Esophagus muscularis mucosa (tissue), 4 donors: Measurements from ENCODE around the gene PRDM16. TPM values are rescaled to one million over a fixed set of nuclear protein-coding genes. Genes with fewer than 3 reads are reported as not detected.
"Not testable (repeated sequence)": the region's sequence is repeated elsewhere in the genome, so short reads cannot be mapped to it uniquely, and the experiment has no call there.

Experiments
- DNase-seq: peaks from one replicate; pipeline ENCODE4 v3.0.0-alpha.2; 2017; ENCODE audit errors: extremely low spot score
- H3K27ac ChIP-seq, 4 donors: fragments of 200-600 bp; sonication (generic); replicated peaks in 1 of 4; 1 replicate in 3 of 4; 2 replicates in 1 of 4; pipeline ENCODE4 v1.5.1; 2016 to 2019; ENCODE audit warnings: mild to moderate bottlenecking in 1 of 4
- H3K27me3 ChIP-seq, 4 donors: fragments of 200-600 bp; sonication (generic); one replicate each; pipeline versions ENCODE4 v1.5.1 to v1.6.0; 2016 to 2019
- H3K36me3 ChIP-seq, 4 donors: fragments of 200-600 bp; sonication (generic); one replicate each; pipeline ENCODE4 v1.5.1; 2016 to 2019
- H3K4me1 ChIP-seq, 4 donors: fragments of 200-600 bp; sonication (generic); one replicate each; pipeline ENCODE4 v1.5.1; 2016 to 2019
- H3K4me3 ChIP-seq, 4 donors: fragments of 200-600 bp; sonication (generic); 1 replicate in 2 of 4; 2 replicates in 2 of 4; pipeline ENCODE4 v1.5.1; 2016 to 2019; ENCODE audit warnings: mild to moderate bottlenecking in 4 of 4, moderate library complexity in 1 of 4
- H3K9me3 ChIP-seq, 4 donors: fragments of 200-600 bp; sonication (generic); 1 replicate in 3 of 4; 2 replicates in 1 of 4; pipeline ENCODE4 v1.5.1; 2016 to 2019
- EP300 ChIP-seq: sonication (generic); formaldehyde crosslinking; IDR thresholded peaks from one replicate; pipeline ENCODE4 v1.6.1; 2017; ENCODE audit warnings: antibody characterized with exemption
- POLR2A ChIP-seq: fragments of 450-650 bp; IDR thresholded peaks from one replicate; pipeline ENCODE4 v1.6.1; 2017; ENCODE audit warnings: antibody characterized with exemption, moderate library complexity, mild to moderate bottlenecking, low read depth
- POLR2AphosphoS5 ChIP-seq, 2 donors: sonication (generic); formaldehyde crosslinking; IDR thresholded peaks; one replicate each; pipeline ENCODE4 v1.6.1; 2017; ENCODE audit warnings: antibody characterized with exemption in 2 of 2
- WGBS: methylation state at CpG from one replicate; pipeline ENCODE4 v1.1.5; 2018; 5-methylcytosine and 5-hydroxymethylcytosine counted together
- intact Hi-C: fragments of 100-400 bp; cut with DNase I; formaldehyde crosslinking; loops from one replicate; pipeline ENCODE4 v1.15.1; 2023
- total RNA-seq, 4 donors: library from RNA; depleted of rRNA; stranded (reverse); fragments of >200 nt; gene quantifications; one replicate each; pipeline versions ENCODE4 v1.1.0 to v1.2.1, GENCODE V29; 2016
- TF ChIP-seq, protein P1 (sequence below), 3 experiments: fragments of 200-600 bp in 2 of 3; fragments of 450-650 bp in 1 of 3; sonication (generic) in 2 of 3; IDR thresholded peaks; one replicate each; pipeline ENCODE4 v1.5.1; 2017 to 2019; ENCODE audit warnings: antibody characterized with exemption in 3 of 3, mild to moderate bottlenecking in 2 of 3, moderate library complexity in 1 of 3

The PRDM16 gene
- total RNA-seq, 4 donors from 2014 or later: 1.2 to 4.4 (median 2.2) TPM

DNA sequence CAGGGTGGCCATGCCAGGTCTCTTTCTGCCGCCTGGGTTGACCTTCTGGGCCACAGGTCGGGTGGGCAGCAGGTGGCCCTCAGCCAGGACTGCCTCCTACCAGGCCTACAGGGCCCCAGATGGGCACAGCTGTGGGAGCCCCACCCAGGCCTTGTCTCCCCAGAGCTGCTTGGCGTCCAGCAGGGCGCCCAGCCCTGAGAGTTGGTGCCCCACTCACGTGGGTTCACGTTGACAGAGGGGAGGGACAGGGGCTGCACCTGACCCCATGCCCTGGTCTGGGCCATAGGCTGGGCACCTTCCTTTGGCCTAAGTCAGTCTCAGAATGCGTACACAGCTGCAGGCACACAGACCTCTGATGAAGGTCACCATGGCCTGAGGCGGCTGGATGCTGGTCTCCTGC is 16.7 kb downstream of the PRDM16 start:
- Histone ChIP-seq H3K4me3 (no peak overlapping the region), H3K27ac (no peak overlapping the region), H3K4me1 (peaks cover 0 to 7% (median 0%) of the 10 kb centered on the region in 4 donors), H3K27me3 (peaks cover 0 to 52% (median 0%) of the 10 kb centered on the region in 4 donors), H3K9me3 (no peaks in the 10 kb centered on the region), H3K36me3 (no peaks in the 10 kb centered on the region)
- intact Hi-C loops: no loop called here
- no peak for DNase-seq
- WGBS: 68% methylated on average over 2 of the region's 8 CpGs
- TF ChIP-seq, protein P1, sequence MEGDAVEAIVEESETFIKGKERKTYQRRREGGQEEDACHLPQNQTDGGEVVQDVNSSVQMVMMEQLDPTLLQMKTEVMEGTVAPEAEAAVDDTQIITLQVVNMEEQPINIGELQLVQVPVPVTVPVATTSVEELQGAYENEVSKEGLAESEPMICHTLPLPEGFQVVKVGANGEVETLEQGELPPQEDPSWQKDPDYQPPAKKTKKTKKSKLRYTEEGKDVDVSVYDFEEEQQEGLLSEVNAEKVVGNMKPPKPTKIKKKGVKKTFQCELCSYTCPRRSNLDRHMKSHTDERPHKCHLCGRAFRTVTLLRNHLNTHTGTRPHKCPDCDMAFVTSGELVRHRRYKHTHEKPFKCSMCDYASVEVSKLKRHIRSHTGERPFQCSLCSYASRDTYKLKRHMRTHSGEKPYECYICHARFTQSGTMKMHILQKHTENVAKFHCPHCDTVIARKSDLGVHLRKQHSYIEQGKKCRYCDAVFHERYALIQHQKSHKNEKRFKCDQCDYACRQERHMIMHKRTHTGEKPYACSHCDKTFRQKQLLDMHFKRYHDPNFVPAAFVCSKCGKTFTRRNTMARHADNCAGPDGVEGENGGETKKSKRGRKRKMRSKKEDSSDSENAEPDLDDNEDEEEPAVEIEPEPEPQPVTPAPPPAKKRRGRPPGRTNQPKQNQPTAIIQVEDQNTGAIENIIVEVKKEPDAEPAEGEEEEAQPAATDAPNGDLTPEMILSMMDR (IDR thresholded peaks at IDR 0.05): no peak
- TF ChIP-seq EP300 (no peak), POLR2AphosphoS5 (IDR thresholded peaks at IDR 0.05) (no peak), POLR2A (no peak)

DNA sequence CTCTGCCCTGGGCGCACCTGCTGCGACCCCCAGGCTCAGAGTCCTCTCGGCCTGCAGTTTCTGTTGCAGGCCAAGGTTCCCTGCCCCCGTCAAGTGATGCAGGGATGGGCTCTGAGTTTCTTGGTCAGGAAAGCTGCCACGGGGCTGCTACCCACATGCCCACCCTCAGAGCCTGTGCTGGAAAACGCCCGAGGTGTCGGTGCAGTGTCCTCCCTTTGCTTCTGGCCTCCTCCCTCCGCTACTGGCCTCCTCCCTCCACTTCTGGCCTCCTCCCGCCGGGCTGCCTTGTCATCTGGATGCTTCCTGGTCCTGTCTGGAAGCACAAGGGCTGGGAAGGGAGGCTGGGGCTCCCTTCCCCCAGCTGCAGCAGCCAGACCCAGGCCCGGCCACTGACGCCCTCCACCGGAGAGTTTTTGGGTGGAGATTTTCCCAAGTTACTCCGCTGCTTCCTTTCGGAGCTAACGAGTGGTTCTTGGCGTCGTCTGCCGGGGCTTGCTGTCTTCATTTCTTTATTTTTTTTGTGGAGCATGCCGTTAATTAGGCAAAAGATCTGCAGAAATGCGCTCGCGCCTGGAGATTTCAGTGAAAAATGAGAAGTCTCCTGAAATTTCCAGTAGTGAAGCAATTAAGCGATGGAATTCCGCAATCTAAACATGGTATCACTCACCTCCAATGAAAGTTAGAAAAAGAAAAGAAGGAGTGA is 17.4 kb downstream of the PRDM16 start:
- TF ChIP-seq, protein P1 (IDR thresholded peaks at IDR 0.05): no peak
- 88% methylated on average over 21 of the region's 26 CpGs for WGBS
- no peak overlapping the region for H3K27ac ChIP-seq
- no peak for DNase-seq
- H3K4me3 ChIP-seq: no peak overlapping the region
- no peaks in the 10 kb centered on the region for H3K9me3 ChIP-seq
- peaks cover 0 to 7% (median 0%) of the 10 kb centered on the region in 4 donors for H3K4me1 ChIP-seq
- no peaks in the 10 kb centered on the region for H3K36me3 ChIP-seq
- H3K27me3 ChIP-seq: peaks cover 0 to 52% (median 0%) of the 10 kb centered on the region in 4 donors
- intact Hi-C loops: no loop called here

DNA sequence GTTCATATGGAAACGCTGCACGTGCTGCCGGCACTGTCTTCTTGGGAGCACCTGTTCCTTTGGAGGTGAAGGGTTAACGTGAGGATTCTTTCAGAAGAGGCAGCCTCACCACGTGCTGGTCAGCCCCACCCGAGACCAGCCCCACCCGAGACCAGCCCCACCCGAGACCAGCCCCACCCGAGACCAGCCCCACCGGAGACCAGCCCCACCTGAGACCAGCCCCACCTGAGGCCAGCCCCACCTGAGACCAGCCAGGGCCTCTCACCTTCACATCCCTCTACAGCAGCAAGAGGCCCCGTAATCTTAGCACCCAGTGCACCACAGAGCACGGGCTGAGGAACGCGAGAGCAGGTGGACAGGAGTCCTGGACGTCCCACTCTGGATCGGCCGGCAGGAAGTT is 18.0 kb downstream of the PRDM16 start:
- no peak overlapping the region for H3K27ac ChIP-seq
- TF ChIP-seq, protein P1 (IDR thresholded peaks at IDR 0.05): no peak
- no peak for TF ChIP-seq EP300
- TF ChIP-seq POLR2A: no peak
- no peak for TF ChIP-seq POLR2AphosphoS5 (IDR thresholded peaks at IDR 0.05)
- no peaks in the 10 kb centered on the region for H3K9me3 ChIP-seq
- H3K27me3 ChIP-seq: peaks cover 0 to 50% (median 0%) of the 10 kb centered on the region in 4 donors
- H3K4me1 ChIP-seq: peaks cover 0 to 7% (median 0%) of the 10 kb centered on the region in 4 donors
- no peak for DNase-seq
- no peaks in the 10 kb centered on the region for H3K36me3 ChIP-seq
- intact Hi-C loops: no loop called here
- WGBS: 85% methylated on average over 4 of the region's 17 CpGs
- H3K4me3 ChIP-seq: no peak overlapping the region

DNA sequence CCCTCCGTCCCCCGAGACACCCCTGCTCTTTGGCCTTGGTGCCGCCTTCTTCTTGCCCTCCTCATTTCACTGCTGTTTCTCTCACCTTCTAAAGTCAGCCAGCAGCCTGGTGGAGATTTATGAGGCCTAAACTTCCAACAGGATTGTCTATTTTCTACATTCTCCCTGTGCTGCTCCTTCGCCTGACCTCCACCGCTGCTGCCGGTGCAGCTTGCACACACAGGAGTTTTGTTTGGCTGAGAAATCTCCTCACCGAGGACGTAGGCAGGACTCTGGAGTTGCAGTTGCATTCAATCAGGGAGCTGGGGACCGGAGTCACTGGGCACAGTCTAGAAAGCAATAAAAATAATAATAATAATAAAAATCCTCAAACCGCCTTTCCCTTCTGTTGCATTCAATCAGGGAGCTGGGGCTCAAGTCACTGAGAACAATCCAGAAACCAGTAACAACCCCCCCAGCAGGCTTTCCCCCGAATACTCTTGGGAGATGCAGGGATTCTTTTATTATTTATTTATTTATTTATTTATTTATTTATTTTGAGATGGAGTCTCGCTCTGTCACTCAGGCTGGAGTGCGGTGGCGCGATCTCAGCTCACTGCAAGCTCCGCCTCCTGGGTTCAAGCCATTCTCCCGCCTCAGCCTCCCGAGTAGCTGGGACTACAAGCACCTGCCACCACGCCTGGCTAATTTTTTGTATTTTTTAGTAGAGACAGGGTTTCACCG is 19.1 kb downstream of the PRDM16 start:
- intact Hi-C loops, DNase-seq: not testable (repeated sequence)

DNA sequence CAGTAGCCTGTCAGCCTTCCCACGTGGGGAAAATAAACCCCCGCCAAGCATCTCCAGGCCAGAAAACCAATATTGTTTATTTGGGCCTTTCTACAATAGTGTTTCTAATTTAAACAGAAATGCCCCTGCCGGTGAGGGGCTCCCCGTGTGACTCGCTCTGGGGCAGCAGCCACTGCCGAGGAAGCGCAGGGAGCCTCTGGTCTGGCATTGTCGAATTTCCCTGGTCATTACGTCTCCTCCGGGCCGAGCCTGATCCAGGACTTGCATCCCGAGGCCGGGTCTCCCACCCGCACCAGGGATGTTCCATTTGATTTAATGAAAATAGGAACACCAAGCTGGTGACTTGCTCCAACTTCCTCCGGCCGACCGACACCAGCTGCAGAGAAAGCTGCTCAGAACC is 20.5 kb downstream of the PRDM16 start:
- 84% methylated on average over 16 of the region's 17 CpGs for WGBS

More for the DNA sequence above, 19.1 kb downstream of the PRDM16 start:
- not testable (repeated sequence) for H3K36me3 ChIP-seq, H3K4me1 ChIP-seq, H3K4me3 ChIP-seq, H3K9me3 ChIP-seq, H3K27ac ChIP-seq
- peaks cover 0 to 50% (median 0%) of the 10 kb centered on the region in 4 donors for H3K27me3 ChIP-seq
- 87% methylated on average over 20 of the region's 20 CpGs for WGBS

More for the DNA sequence above, 20.5 kb downstream of the PRDM16 start:
- no peak overlapping the region for H3K27ac ChIP-seq
- H3K4me1 ChIP-seq: no peaks in the 10 kb centered on the region
- DNase-seq: no peak
- TF ChIP-seq, protein P1 (IDR thresholded peaks at IDR 0.05): no peak
- TF ChIP-seq POLR2A (no peak), EP300 (no peak), POLR2AphosphoS5 (IDR thresholded peaks at IDR 0.05) (no peak)
- no peak overlapping the region for H3K4me3 ChIP-seq
- intact Hi-C loops: no loop called here
- no peaks in the 10 kb centered on the region for H3K9me3 ChIP-seq
- H3K36me3 ChIP-seq: no peaks in the 10 kb centered on the region
- peaks cover 0 to 54% (median 0%) of the 10 kb centered on the region in 4 donors for H3K27me3 ChIP-seq
